D721Med (cell line): ENCODE results near the gene RTL5.

ENCODE experiments used
- DNase-seq: peaks from one replicate; pipeline ENCODE4 v3.0.0; 2011; ENCODE audit warnings: low spot score; ENCODE audit not compliant: insufficient read length
- FAIRE-seq: peaks from 2 replicates; lab custom pipeline; 2011; peaks lifted over from hg19 to GRCh38; lab: Jason Lieb, UNC
- TF ChIP-seq, protein P1 (sequence below): IDR thresholded peaks from 2 replicates; pipeline ENCODE4 v1.5.1; 2012; ENCODE audit warnings: mild to moderate bottlenecking, control low read depth; ENCODE audit not compliant: insufficient read depth; ENCODE audit errors: missing control alignments

Gene RTL5

DNA sequence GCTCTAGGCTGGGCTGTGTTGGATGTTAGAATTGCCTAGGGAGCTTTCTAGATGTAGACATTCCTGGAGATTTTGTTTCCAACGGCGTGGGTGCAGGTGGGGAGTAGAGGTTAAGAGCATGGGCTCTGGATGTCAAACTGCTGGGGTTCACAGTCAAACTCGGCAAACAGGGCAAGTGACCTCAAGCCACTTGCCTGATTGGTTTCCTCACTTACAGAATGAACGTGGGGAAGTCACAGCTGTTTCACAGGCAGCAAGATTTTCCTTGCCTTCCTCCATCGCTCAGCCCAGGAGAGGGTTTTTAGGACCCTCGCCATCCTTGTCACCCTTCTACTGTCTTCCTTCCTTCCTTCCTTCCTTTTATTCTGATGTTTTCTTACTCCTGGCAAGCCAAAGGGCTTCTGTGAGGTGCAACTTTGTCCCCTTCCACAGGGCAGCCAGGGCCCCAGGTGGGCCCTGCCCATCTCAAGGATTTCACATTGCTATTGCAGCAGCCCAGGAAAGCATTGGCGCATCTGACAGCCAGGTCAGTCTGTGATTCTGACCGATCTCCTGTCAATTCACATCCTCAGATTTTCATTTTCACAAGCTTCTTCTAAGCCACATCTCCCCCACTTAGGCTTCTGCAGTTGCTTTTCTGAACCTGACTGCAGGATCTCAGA, 7.0 kb downstream of the RTL5 start:
- TF ChIP-seq, protein P1, sequence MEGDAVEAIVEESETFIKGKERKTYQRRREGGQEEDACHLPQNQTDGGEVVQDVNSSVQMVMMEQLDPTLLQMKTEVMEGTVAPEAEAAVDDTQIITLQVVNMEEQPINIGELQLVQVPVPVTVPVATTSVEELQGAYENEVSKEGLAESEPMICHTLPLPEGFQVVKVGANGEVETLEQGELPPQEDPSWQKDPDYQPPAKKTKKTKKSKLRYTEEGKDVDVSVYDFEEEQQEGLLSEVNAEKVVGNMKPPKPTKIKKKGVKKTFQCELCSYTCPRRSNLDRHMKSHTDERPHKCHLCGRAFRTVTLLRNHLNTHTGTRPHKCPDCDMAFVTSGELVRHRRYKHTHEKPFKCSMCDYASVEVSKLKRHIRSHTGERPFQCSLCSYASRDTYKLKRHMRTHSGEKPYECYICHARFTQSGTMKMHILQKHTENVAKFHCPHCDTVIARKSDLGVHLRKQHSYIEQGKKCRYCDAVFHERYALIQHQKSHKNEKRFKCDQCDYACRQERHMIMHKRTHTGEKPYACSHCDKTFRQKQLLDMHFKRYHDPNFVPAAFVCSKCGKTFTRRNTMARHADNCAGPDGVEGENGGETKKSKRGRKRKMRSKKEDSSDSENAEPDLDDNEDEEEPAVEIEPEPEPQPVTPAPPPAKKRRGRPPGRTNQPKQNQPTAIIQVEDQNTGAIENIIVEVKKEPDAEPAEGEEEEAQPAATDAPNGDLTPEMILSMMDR: no peak
- no peak for DNase-seq
- FAIRE-seq: no peak

DNA sequence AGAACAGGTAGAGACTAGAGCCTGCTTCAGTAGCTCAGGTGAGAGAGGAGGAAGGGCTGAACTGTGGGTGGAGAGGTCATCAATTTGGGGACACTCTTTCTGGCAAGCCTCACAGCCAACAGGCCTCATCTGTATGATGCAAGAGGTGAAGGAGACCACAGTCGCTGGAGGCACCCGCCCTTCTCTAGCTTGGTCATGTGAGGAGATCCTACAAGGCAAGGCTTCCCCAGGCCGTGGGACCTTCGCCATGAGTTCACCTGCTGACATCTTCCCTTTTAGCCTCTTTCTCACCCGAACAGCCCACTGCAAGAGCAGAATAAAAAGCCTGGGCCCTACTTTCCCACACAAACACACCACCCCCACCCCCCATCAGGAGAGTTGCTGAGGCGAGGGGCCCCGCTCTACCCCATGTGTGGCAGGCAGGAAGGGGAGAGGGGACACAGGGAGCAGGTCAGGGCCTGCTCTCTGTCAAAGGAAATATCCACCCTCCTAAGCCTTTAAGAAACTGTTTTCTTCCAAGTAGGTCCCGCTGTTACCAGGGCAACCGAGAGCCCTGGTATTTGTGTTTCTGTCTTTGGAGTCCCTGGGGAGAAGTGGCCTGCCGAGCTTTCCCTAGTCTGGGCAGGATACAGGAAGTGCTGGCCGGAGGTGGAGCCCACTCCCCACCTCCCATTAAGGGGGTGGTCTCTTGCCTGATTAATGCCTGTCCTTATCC, 8.1 kb downstream of the RTL5 start:
- DNase-seq (no peak), FAIRE-seq (no peak)
- TF ChIP-seq, protein P1: no peak

DNA sequence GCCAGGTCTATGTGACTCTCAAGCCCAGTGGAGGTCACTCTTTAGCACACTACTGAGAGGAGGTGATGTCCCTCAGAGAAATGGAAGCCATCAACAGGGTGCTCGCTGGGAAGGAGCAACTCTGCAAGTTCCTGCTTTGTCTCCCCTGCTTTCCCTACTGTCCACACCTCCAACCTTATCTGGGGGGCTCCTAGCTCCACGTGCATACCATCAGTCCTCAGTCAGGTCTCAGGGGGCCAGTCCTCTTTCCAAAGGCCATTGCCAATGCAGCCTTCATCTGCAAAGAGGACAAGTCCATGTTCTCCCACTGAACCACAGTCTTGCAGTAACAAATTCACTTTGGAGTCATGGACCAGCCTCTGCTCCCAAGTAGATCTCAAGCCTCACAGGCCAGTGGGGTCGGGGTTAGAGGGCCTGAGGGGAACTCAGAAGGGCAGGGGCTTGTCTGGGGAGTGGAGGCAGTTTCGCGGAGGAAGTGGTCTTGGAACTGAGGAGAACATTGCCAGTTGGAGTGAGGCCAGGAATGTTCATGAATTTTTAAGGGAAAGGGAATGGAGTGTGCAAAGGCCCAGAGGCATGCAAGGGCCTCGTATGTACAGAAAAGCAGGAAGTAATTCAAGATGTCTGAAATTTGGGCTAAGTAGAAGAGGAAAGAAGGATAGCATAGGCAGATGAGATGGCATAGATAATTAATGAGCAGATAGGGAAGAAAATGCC, 8.9 kb downstream of the RTL5 start:
- FAIRE-seq (no peak), DNase-seq (no peak)
- TF ChIP-seq, protein P1: no peak

DNA sequence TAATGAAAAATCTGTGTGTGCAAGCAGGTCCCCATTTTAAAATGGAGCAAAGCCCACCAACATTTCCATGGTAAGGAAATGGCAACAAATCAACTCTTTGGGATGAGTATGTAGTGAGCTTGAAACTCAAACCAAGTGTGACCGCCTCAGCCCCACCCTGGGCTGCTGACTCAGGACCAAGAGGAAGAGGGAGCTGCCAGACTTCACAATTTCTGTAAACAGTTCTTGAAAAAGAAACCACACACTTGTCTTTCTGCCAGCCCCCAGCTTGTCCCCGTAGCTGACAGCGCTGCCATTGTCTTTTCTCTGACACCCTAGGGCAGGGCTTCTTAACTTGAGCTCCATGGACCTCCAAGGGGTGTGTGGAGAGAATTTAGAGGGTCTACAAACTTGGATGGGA, 10.3 kb downstream of the RTL5 start:
- no peak for FAIRE-seq
- DNase-seq: no peak
- TF ChIP-seq, protein P1: no peak

DNA sequence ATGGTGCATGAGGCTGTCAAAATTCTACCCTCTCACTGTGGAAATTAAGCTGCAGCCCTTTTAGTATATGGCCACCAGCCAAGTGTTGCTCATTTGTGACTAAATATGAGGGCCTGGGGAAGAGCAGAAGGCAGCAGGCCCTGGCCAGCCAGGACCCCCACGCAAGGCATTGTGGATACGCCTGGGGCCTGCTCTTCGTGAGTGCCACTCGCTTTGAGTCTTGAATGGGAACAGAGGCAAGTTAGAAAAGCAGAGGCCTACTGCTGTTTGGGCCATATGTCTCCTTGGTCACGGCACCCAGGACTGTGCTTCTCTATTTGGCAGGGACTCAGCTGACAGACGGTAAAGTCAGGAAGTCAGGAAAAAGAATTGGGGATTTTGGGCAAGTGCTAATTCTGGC, 10.9 kb downstream of the RTL5 start:
- FAIRE-seq (no peak), DNase-seq (no peak)

DNA sequence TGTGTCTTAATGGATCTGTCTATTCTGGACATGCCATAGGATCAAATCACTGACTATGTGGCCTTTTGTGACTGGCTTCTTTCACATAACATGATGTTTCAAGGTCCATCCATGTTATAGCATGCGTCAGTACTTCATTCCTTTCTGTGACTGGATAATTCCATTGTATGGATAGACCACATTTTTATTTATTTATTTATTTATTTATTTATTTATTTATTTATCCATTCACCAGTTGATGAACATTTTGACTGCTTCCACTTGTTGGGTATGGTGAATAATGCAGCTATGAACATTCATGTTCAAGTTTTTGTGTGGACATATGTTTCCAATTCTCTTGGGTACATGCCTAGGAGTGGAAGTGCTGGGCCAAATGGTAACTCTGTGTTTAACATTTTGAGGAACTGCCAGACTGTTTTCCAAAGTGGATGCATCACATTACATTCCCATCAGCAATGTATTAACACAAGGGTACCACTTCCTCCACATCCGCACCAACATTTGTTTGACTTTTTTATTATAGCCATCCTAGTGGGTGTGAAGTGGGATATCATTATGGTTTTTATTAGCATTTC, 14.0 kb downstream of the RTL5 start:
- no peak for FAIRE-seq
- TF ChIP-seq, protein P1: no peak
- no peak for DNase-seq

More for the DNA sequence above, 10.9 kb downstream of the RTL5 start:
- TF ChIP-seq, protein P1: no peak
